Kidney glomerular epithelial cell (primary cell): ENCODE data around the gene SLF2.

Experiments used
- DNase-seq: peaks from one replicate; lab custom pipeline; 2025; lab: John Stamatoyannopoulos, UW

SLF2 gene

DNA sequence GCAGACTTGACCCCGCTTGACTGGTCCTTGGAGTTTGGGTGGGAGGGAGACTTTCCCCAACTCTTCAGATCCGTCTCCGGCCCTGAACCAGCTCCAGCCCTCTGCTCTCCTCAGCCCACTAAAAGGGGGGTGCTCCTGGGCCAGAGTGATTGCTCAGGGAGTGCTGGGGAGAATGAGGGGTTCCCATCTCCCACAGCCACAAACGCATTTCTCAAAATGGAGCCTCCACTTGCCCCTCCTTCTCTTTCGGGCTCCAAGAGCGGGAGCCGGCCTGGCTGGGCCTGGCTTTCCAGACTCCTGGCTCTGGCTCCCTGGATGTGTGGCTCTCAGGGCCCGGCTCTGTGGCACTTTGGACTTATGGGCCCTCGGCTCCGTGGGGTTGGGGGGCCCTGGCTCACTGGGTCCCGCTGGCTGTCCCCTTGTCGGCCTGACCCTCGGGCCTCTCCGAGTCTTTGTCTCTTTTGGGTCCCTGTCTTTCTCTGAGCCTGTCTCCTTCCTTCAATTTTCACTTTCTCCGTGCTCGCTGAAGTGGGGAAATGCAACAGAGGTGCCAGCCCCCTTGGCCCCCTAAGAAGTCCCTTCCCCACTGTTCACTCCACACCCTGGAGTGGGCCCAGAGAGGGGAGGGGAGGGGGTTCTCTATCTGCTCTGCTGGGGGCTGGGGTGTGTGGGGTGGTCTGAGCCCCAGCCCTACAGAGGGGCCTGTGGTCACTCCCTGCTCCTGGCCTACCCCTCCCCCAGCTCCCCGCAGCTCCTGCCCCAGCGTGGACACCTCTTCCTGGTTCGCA lies 87.6 kb downstream of the SLF2 start:
- no peak for DNase-seq

DNA sequence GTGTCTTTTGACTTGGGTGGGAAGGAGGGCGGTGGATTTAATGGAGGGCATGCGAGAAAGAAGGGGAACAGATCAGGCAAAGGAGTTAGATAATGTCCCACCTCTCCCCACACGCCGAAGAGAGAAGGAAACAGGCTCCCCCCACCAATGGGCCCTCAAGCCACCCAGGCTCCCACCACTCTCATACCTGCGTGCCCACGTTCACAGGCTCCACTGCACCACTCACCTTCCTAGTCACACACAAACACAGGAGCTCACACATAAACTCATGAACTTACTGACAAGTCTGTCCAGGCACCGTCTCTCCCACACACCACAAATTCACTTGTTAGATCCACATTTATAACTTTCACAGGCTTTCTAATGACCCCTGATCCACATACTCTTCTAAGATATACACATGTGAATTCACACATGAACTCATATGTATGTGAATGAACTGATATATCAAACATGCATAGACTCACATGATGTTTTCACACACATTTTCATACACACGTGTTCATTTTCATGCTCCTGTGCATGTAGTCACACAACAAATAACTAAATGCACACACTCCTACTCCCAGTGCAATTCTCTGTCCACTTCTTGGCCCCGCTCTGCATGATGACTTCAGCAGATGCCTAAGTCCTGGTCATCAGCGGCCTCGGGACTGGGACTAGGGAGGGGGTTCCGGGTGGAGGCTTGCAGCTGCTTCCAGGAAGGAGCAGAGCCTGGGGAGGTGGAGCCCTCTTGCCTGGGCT lies 88.3 kb downstream of the SLF2 start:
- DNase-seq: peak; percentile 50

GRCh38 chr10:101001659-101002035 lies 88.9 kb downstream of the SLF2 start:
- DNase-seq: no peak

- DNase-seq: no peak
Measured at GRCh38 chr10:101002456-101002855, 89.7 kb downstream of the SLF2 start.

DNA sequence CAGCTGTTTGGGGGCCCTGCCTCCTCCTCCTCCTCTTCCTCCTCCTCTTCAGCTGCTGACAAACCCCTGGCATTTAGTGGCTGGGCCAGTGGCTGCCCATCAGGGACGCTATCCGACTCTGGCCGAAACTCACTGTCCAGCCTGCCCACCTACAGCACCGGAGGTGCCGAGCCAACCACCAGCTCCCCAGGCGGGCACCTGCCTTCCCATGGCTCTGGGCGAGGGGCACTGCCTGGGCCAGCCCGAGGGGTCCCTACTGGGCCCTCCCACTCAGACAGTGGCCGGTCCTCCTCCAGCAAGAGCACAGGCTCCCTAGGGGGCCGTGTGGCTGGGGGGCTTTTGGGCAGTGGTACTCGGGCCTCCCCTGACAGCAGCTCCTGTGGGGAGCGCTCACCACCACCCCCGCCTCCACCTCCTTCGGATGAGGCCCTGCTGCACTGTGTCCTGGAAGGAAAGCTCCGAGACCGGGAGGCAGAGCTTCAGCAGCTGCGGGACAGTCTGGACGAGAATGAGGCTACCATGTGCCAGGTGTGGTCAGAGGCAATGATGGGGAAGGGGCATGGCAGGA lies 91.0 kb downstream of the SLF2 start:
- no peak for DNase-seq

- DNase-seq: no peak
Measured at GRCh38 chr10:101005361-101005760, 92.6 kb downstream of the SLF2 start.

DNA sequence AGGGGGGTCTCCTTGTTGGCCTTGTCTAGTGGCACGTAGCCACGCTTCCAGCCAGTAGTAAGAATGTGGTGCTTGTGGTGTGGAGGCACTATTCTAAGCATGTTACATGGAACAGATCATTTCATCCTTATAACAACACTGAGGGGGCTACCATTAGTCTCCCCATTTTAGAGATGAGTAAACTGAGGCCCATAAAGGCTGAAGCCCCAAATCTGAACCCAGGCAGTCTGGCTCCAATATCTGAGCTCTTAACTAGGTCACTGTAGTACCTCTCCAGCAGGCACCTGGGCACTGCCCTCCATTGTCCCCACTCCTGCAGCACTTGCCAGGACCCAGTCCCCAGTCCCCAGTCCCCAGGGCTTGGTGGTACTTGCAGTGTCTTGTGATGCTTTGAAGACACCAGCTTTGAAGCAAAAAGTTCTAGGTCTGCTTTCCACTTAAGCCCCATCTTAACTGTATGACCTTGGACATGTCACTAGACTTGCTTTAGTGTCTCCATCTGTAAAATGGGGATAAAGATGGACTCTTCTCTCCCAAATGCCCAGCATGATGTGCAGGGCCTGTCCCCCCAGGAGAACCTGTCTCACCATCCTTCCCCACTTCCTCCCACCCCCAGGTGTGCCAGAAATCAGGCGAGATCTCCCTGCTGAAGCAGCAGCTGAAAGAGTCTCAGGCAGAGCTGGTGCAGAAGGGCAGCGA lies 93.3 kb downstream of the SLF2 start:
- DNase-seq: no peak

DNA sequence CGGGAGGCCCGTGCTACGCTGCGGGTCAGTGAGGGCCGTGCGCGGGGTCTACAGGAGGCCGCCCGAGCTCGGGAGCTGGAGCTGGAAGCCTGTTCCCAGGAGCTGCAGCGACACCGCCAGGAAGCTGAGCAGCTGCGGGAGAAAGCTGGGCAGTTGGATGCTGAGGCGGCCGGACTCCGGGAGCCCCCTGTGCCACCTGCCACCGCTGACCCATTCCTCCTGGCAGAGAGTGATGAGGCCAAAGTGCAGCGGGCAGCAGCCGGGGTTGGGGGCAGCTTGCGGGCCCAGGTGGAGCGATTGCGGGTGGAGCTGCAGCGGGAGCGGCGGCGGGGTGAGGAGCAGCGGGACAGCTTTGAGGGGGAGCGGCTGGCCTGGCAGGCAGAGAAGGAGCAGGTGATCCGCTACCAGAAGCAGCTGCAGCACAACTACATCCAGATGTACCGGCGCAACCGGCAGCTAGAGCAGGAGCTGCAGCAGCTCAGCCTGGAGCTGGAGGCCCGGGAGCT lies 93.9 kb downstream of the SLF2 start:
- DNase-seq: no peak

- DNase-seq: no peak
Measured at GRCh38 chr10:101007099-101007711, 94.4 kb downstream of the SLF2 start.

DNA sequence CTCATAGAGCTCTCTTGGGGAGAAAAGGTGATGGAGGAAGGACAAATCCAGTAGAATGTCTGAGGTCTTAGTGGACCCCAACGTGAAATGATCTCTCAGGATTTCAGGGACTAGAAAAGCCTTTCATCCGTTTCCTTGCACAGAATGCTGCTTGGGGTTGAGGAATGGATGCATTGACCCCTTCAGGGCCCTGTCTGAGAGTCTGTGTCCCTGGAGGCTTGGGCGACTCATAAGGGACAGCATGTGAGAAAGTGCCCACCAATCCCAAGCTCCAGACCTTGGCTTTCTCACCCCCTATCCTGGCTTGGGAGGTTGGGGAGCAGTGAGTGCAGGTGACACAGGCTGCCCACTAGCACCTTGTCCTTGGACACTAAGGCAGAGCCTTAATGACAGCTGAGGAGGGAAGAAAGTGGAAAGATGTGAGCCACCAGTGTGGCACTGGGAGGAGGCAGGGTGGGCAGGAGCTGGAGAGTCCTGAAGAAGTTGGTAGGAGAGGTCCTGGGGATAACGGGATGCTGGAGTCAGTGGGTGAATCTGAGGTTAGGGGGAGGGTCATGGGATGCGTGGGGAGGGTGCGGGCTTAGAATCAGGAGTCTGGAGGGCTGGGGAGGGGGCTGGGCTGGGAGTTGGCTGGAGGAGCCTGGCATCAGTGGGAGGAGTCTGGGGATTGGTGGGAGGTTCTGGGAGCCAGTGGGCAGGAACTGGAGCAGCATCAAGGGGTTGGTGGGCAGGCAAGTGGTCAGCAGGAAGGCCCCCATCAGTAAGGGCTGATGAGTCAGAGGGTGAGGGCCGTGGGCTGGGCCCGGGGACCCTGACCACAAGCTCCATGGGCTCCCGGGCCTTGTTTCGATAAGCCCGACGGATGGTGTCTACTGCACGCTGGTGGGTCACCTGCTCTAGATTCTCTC lies 95.4 kb downstream of the SLF2 start:
- DNase-seq: no peak

DNA sequence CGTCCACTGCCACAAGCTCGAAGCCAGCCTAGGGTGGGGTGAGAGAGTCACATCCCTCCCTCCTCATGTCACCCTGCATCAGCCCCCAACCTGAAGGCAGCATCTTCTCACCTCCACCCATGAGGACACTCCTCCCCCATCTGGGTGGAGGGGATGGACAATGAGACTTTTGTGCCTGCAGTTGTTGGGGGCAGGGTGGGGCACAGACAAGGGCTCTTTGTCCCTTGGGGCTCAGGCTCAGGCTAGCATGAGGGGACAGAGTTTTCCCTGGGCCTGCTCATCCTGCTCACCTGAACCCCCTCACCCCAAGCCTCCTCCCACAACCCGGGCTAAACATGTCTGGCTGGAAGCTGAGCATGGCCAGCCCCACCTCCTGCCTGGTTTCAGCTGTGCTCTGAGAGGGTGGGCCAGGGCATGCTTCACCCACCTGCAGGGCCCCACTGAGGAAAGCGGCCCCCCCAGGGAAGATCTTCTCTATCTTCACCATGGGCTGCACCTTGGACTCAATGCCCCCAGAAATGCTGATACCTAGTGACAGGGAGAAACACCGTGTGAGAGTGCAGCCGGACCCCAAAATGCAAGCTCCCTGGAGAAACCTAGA lies 96.2 kb downstream of the SLF2 start:
- DNase-seq: no peak

GRCh38 chr10:101010329-101010728 lies 97.6 kb downstream of the SLF2 start:
- DNase-seq: no peak

DNA sequence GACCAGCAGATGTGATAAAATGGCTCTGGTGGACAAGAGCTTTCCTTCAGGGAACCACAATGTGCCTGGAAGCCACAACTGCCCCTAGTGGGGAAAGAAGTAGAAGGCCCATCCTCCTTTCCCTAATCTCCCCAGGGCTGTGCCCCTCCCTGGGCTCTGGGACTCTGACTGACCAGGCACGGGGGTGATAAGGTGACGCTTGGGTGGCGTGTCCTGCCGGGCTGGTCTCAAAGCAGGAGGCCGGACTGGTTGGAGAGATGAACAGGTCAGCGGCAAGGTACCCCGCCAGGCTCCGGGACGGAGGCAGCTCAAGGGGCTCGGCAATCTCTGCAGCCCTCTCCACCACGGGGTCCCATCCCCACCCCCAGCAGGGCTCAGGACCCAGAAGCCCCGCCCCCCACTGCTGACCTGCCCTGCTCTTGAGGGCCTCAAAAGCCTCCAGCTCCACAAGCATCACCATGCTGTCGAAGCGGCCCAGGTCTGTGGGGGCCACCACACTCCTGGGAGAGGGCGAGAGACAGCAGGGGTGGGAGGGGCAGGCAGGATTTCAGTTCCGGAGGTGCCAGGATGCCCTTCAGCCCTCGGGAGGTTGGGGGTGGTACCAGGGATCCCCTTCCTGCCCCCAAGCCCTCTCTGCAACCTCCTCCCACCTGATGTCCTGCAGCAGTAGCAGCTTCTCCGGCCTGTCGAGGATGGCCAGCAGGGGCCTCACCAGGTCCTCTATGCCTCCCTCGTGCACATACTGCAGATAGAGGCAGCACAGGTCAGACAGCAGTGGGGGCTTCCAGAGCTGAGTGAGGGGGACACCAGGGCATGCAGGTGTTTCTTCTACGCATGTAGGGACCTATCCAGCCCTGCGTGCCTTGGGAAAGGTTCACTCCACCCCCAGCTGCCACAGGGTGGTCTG lies 99.0 kb downstream of the SLF2 start:
- peak; percentile 9 for DNase-seq

DNA sequence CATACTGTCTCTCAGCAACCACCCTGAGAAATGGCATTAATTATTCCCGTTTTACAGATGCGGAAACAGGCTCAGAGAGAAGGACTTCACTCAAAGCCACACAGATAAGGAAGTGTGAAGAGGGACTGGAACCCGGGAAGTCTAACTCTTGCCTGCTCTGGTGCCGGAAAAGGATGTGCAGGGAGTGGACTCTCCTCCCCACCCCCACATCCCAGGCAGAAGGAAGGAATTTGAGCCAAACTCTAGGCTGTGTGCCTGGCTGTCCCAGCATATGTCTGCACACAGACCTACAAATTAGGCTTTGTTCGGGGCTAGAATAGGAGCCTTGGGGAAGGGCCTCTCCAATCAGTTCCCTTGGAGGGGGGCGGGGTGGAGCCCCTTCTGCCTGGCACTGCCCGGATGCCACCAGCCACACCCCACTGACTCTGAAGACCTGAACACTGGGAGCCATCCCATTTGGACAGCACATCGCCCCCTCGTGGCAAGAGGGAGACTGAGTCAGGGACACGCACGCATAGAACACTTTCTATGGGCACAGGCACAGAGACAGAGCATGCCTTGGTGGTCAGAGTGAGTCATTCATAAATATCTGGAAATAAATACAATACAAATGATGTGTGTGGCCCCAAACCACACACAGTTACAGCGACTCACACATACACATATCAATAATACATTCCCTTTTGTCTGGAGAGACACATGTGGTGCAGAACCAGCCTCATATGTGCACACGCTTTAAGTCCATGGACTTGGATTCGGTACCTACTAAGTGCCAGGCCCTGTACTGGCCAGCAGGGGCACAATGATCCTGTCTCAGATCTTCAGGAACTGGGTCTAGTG lies 100.0 kb downstream of the SLF2 start:
- DNase-seq: peak; percentile 99

GRCh38 chr10:101013365-101013825 lies 100.6 kb downstream of the SLF2 start:
- no peak for DNase-seq

DNA sequence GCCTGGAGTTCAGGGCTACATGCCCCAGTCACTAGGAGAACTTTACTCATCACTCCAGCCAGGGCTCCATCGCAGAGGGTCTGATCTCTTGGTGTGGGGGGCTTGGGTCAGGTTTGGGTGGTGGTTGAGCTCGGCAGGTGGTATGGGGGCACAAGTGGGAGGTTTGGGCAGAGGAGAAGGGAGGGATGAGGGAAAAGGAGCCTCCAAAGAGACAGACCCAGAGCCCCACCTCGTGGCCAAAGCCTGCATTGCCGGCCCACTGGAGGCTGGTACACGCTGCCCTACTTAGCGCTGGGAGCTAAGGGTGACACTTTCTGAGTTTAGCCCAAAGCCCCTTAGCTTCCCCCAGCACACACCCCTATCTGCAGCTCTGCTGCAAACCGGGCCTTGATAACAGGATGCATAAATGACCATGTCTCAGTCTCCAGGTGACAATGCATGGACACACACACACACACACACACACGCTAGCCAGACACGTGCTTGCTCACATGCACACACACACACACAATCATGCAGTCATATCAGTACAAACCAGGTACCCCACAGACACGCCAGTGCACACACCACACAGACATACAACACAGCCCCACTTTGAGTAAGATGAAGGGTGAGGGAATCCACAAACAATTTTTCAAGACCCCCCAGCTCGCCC lies 101.6 kb downstream of the SLF2 start:
- DNase-seq: peak; percentile 55
